GM12878 (cell line): Measurements from ENCODE around the gene RPIA. TPM values are rescaled to one million over a fixed set of nuclear protein-coding genes. Genes with fewer than 3 reads are reported as not detected.

Source experiments
- ATAC-seq: fragments of 200-7000 bp; cut with Tn5 transposase; 3 replicates; pipeline ENCODE4 v1.9.1; 2020; ENCODE audit warnings: mild to moderate bottlenecking, moderate library complexity
- BruUV-seq: library from RNA; stranded (reverse); fragments of 400-500 nt; replicated peaks from 2 replicates; lab custom pipeline; 2021; lab: Mats Ljungman, UMichigan
- CTCF ChIA-PET: fragments of 300-600 bp; sonication (Branson Sonifier 250); formaldehyde crosslinking; extraction: SDS; loops from one replicate; lab custom pipeline; 2021; ENCODE audit warnings: inconsistent platforms; lab: Yijun Ruan, JAX
- POLR2A ChIA-PET: fragments of 350-600 bp; formaldehyde crosslinking; extraction: SDS; loops from one replicate; lab custom pipeline; 2021; ENCODE audit warnings: inconsistent platforms; lab: Charles Lee
- RAD21 ChIA-PET: fragments of 300-600 bp; sonication (Branson Sonifier 250); formaldehyde crosslinking; loops from one replicate; lab custom pipeline; 2023; ENCODE audit warnings: antibody characterized with exemption; ENCODE audit not compliant: unreplicated experiment; lab: Charles Lee
- SMC1A ChIA-PET: fragments of 300-600 bp; sonication (Branson Sonifier 250); formaldehyde crosslinking; loops from one replicate; lab custom pipeline; 2023; ENCODE audit not compliant: unreplicated experiment, uncharacterized antibody; lab: Charles Lee
- DNase-seq: peaks from one replicate; pipeline ENCODE4 v3.0.0-alpha.2; 2011; ENCODE audit warnings: low read depth, low spot score
- FAIRE-seq: peaks from 3 replicates; lab custom pipeline; 2011; peaks lifted over from hg19 to GRCh38; lab: Jason Lieb, UNC
- H2AFZ ChIP-seq: 2 replicates; pipeline ENCODE4 v1.6.0; 2011; ENCODE audit warnings: low read depth, low read length, control low read depth; ENCODE audit not compliant: control insufficient read depth
- H3K27ac ChIP-seq: 2 replicates; pipeline ENCODE4 v1.5.1; 2011; ENCODE audit warnings: control low read depth; ENCODE audit not compliant: control insufficient read depth, insufficient read depth
- H3K27me3 ChIP-seq, 2 experiments: replicated peaks in 1 of 2; 2 replicates each; pipeline versions ENCODE4 v1.6.0 to v1.6.1; 2011; ENCODE audit warnings: low read length in 1 of 2; ENCODE audit not compliant: control insufficient read depth in 2 of 2, insufficient read depth in 2 of 2
- H3K36me3 ChIP-seq, 2 experiments: 2 replicates each; pipeline ENCODE4 v1.5.1; 2011; ENCODE audit warnings: low read length in 1 of 2; ENCODE audit not compliant: control insufficient read depth in 2 of 2, insufficient read depth in 2 of 2
- H3K4me1 ChIP-seq: 2 replicates; pipeline ENCODE4 v1.6.1; 2011; ENCODE audit warnings: mild to moderate bottlenecking, low read length, moderate library complexity, mixed read lengths; ENCODE audit not compliant: control insufficient read depth, insufficient read depth
- H3K4me2 ChIP-seq: 2 replicates; pipeline ENCODE4 v1.6.0; 2011; ENCODE audit warnings: control low read depth; ENCODE audit not compliant: control insufficient read depth, insufficient read depth
- H3K4me3 ChIP-seq: fragments of 200-600 bp; sonication (generic); 2 replicates; pipeline ENCODE4 v1.5.1; 2016
- H3K79me2 ChIP-seq: 2 replicates; pipeline ENCODE4 v1.6.0; 2011; ENCODE audit warnings: low read length; ENCODE audit not compliant: control insufficient read depth, insufficient read depth
- H3K9ac ChIP-seq: 2 replicates; pipeline ENCODE4 v1.8.0; 2011; ENCODE audit warnings: low read length, control low read depth, mixed read lengths; ENCODE audit not compliant: control insufficient read depth, insufficient read depth
- H3K9me3 ChIP-seq: replicated peaks from 3 replicates; pipeline ENCODE4 v1.5.1; 2011; ENCODE audit warnings: mild to moderate bottlenecking, low read length; ENCODE audit not compliant: control insufficient read depth, insufficient read depth
- H4K20me1 ChIP-seq: 2 replicates; pipeline ENCODE4 v1.6.0; 2011; ENCODE audit not compliant: control insufficient read depth, insufficient read depth
- DPF2 ChIP-seq: fragments of 450-650 bp; IDR thresholded peaks from 2 replicates; pipeline ENCODE4 v1.6.1; 2017; ENCODE audit warnings: mild to moderate bottlenecking
- FOXK2 ChIP-seq: fragments of 450-650 bp; IDR thresholded peaks from 2 replicates; pipeline ENCODE4 v1.6.1; 2017; ENCODE audit warnings: mild to moderate bottlenecking, moderate library complexity
- HCFC1 ChIP-seq: fragments of 150-350 bp; IDR thresholded peaks from 2 replicates; pipeline ENCODE4 v1.6.1; 2014; ENCODE audit warnings: low read length
- POLR2A ChIP-seq: IDR thresholded peaks from 2 replicates; pipeline ENCODE4 v1.6.1; 2011; ENCODE audit warnings: low read depth, mild to moderate bottlenecking, low read length
- ZNF274 ChIP-seq: IDR thresholded peaks from one replicate; pipeline ENCODE4 v1.8.0; 2011; ENCODE audit not compliant: insufficient read length, insufficient read depth
- ZNF592 ChIP-seq: fragments of 450-650 bp; IDR thresholded peaks from 2 replicates; pipeline ENCODE4 v1.6.1; 2017; ENCODE audit warnings: mild to moderate bottlenecking, moderate library complexity
- ZZZ3 ChIP-seq: IDR thresholded peaks from 2 replicates; pipeline ENCODE4 v1.6.1; 2011; ENCODE audit warnings: low read depth; ENCODE audit not compliant: control insufficient read depth, insufficient read length
- WGBS: methylation state at CpG from one replicate; pipeline ENCODE4 v1.1.6; 2016; ENCODE audit warnings: low lambda C conversion rate; ENCODE audit not compliant: insufficient replicate concordance, insufficient coverage; ENCODE audit errors: missing lambda C conversion rate; 5-methylcytosine and 5-hydroxymethylcytosine counted together
- in situ Hi-C: fragments of 300-500 bp; cut with MboI; formaldehyde crosslinking; loops from 9 replicates; pipeline ENCODE4 v1.14.3; 2018; ENCODE audit warnings: mixed read lengths
- intact Hi-C: fragments of 100-400 bp; cut with micrococcal nuclease; formaldehyde crosslinking; loops from one replicate; pipeline ENCODE4 v1.14.2; 2022; ENCODE audit not compliant: unreplicated experiment
- polyA plus RNA-seq, 11 experiments: library from polyadenylated mRNA; depleted of rRNA in 4 of 11; unstranded in 6 of 11; stranded (reverse) in 5 of 11; fragments of >200 nt; fragmentation: Nextera tagmentation in 4 of 11; fragmentation: Illumina TruSeq in 1 of 11; extraction: Ambion mirVana in 4 of 11; extraction: Trizol in 1 of 11; gene quantifications; 1 replicate in 1 of 11; 2 replicates in 10 of 11; pipeline versions ENCODE4 v1.2.1 to v1.2.3, GENCODE V29; 2011 to 2016; ENCODE audit warnings: inconsistent platforms in 2 of 11, missing spikeins in 2 of 11, low read depth in 1 of 11
- total RNA-seq, 4 experiments: library from RNA; depleted of rRNA in 3 of 4; stranded (reverse); fragments of >200 nt in 3 of 4; fragmentation: Illumina TruSeq in 1 of 4; extraction: Trizol in 1 of 4; gene quantifications; 2 replicates each; pipeline versions ENCODE4 v1.2.1 to v1.2.3, GENCODE V29; 2013 to 2021

The RPIA gene
- total and polyA plus RNA-seq, 10 of the 15 experiments (the other 5 are each of a cell fraction or from before 2014, with no cell fraction given), result 7.1 to 58.1 (median 41.6) TPM

- no peak for TF ChIP-seq ZNF592
Observed at GRCh38 chr2:88709181-88709631, 17.7 kb downstream of the RPIA start (continued).

- no peak overlapping the region for H3K27ac ChIP-seq
- no peaks in the 10 kb centered on the region; the same call in 1 of the 2 replicates for H3K79me2 ChIP-seq
- no peaks in the 10 kb centered on the region for H3K9me3 ChIP-seq
- intact Hi-C loops (no loop called here), in situ Hi-C loops (no loop called here)
- H3K4me3 ChIP-seq, result no peak overlapping the region
- ATAC-seq, result no peak
- RAD21 ChIA-PET, result no interaction called here
- CTCF ChIA-PET, result interaction anchor here (1.2 to 2.0 kb wide), 3 partner anchors 10 to 28 kb away, joined by 3 to 10 read pairs (median 5); no protein-coding TSS in a partner anchor
- no peak overlapping the region for H3K4me2 ChIP-seq
- SMC1A ChIA-PET, result interaction anchor here (0.9 to 1.7 kb wide), 4 partner anchors 8 to 34 kb away, joined by 3 to 5 read pairs (median 4); no protein-coding TSS in a partner anchor
- FAIRE-seq, result no peak
- WGBS, result 100% methylated on average over 1 of the region's 1 CpG
- TF ChIP-seq ZNF274 (no peak), FOXK2 (no peak), POLR2A (no peak), ZZZ3 (no peak), HCFC1 (no peak), DPF2 (no peak)
- POLR2A ChIA-PET, result no interaction called here
- no peak overlapping the region for H3K9ac ChIP-seq
- peaks cover 0 to 2% of the 10 kb centered on the region in 2 experiments; a peak in 1 of 4 replicates for H3K36me3 ChIP-seq
- no TSS peak for BruUV-seq
- H3K27me3 ChIP-seq, result no peaks in the 10 kb centered on the region
- H2AFZ ChIP-seq, result no peak overlapping the region
- no peaks in the 10 kb centered on the region for H3K4me1 ChIP-seq
- DNase-seq, result no peak
- no peaks in the 10 kb centered on the region for H4K20me1 ChIP-seq
Observed at GRCh38 chr2:88711289-88711688, 19.8 kb downstream of the RPIA start.
